GM18520 (cell line): ENCODE data around the gene F13A1.

Source experiments
- ATAC-seq: cut with Tn5 transposase; IDR thresholded peaks from one replicate; pipeline ENCODE4 v1.9.1; 2021; ENCODE audit not compliant: unreplicated experiment

Gene F13A1

GRCh38 chr6:6244624-6245023, 75.8 kb downstream of the F13A1 start:
- ATAC-seq, result no peak

DNA sequence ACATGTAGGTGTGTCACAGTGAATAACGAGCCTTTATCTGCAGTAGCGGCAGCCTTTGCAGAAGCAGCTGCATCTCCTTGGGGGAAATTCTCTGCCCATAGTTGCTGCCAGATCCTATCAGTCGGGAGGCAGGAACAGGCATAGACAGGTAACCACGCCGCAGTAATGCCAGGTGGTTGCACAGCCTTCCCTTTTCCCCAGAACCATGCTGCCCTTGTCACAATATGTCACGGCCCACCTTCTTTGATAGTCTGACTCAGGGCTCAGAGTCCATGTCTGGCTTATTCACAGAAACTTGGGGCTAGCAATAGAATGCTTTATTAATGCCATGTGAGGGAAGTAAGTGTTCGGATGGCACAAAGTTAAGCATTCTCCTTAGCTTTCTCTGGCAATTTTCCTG, 76.6 kb downstream of the F13A1 start:
- no peak for ATAC-seq

GRCh38 chr6:6239598-6240581, 80.6 kb downstream of the F13A1 start:
- ATAC-seq, result no peak

DNA sequence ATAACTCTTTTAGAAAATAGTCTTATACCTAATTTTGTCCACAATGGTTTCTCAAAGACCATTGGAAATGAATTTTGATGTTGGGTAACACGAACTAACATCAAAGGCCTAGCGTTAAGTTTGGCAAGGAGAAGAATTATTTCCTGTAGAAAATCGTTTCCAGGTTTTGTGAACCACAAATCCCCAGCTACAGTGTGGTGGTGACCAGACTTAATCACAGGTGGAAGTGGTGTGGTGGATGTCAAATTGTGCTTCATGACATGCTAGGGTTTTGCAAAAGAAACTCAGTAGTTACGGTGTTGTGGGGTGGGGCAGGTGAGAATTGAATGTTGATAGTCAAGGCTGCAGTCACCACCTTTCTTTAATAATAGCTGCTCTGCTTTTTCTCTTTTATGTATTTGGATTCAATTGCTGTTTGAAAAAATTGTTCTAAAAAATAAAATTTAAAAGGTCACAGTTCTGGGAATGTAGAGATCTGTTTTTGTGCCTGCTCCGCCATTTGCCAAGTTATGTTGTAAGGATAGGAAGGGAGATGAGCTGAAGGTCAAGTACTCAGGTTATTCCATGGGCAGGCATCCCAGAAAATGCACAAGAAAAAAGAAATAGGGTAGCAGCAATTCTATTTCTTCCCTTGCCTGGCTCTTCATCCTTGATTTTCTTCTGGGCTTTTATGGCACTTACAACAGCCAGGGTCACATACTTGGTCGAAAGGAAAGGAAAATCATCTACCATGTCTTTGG, 83.6 kb downstream of the F13A1 start:
- ATAC-seq, result no peak

DNA sequence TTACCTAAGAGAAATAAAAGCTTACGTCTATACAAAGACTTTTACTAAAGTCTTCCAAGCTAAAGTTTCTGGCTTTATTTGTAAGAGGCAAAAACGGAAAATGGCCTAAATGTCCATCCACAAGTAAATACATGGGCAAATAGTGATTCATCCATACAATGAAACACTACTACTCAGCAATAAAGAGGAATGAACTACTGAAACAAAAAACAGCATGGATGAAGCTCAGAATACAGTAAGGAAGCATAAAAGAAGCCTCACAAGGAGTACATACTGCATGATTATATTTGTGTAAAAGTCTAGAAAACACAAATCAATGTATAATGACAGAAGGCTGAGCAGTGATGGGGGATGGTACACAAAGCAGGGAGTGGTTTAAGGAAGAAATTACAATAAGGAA, 84.7 kb downstream of the F13A1 start:
- no peak for ATAC-seq

DNA sequence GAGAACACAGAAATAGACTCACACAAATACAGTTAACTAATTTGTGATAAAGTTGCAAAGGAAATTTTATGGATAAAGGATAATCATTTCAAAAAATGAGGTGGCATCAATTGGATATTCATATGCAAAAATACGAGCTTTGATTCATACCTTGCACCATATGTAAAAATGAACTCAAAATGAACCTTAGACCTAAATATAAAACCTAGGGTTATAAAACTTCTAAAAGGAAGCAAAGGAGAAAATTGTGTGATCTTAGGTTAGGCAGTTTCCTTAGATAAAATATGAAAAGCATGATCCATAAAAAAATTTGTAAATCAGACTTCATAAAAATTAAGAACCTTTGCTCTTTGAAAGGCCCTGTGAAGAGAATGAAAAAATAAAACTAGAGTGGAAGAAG, 85.5 kb downstream of the F13A1 start:
- no peak for ATAC-seq

GRCh38 chr6:6230286-6230685, 90.2 kb downstream of the F13A1 start:
- ATAC-seq, result no peak

- no peak for ATAC-seq
These were observed 92.6 kb downstream of the F13A1 start for GRCh38 chr6:6227896-6228295.

DNA sequence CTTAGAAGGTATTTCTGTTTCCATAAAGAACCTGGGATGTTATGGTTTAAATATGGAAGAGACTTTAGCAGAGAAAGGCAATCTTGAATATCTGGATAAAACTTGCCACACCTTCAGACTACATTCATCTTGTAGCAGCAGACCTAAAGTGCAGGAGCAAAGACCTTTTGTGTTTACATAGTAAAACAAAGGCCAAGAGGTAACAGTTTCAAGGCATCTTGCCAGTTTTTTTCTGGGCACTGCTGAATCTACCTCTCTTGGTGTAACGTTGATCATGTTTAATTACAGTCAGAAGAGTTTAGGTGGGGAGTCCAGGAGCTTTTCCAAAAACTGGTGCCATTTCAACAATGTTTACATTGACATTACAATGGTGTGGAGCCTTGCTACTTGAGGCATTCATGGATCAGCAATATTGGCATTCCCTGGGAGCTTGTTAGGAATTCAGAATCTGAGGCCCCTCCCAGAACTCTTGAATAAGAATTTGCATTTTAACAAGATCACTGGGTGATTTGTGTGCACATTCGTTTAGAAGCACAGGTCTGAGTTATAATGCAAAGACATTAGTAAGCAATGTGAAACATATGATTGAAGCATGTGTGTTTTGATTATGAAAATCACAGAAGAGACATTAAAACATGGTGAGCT, 94.5 kb downstream of the F13A1 start:
- ATAC-seq, result no peak

GRCh38 chr6:6224933-6225486, 95.5 kb downstream of the F13A1 start:
- ATAC-seq, result no peak

GRCh38 chr6:6221787-6222535, 98.5 kb downstream of the F13A1 start:
- ATAC-seq, result no peak

GRCh38 chr6:6220718-6221117, 99.7 kb downstream of the F13A1 start:
- no peak for ATAC-seq

DNA sequence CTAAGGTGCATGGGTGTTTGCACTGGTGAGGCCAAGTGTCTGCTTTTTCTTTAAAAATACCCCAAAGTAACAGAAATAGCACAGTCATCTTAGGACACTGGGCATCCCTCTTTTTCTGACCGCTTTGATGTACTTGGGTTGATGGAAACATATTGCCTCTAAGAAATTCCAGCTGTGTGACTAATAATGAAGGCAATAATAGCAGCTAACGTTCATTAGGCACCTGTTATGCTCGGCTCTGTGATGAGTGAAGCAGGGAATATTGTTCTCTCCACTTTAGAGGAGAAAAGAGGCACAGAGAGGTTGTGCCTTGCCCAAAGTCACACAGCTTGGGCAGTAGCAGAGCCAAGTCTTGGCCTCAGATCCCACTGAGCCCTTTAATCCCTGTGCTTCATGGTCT, 100.7 kb downstream of the F13A1 start:
- ATAC-seq, result no peak

DNA sequence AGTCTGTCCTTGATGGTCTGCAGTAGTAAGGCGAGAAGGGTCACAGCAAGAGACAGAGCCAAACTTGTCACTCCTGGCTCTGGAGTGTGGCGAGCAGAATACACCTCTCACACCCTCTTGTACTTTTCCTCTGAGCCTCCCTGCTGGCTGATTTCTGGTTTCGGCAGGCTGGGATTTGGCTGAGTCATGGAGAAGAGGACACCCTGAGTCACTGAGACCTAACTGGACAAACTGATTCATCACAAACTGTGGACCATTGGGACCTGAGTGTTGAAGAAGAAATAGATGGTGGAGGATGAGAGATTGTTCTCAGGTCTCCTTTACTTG, 101.7 kb downstream of the F13A1 start:
- no peak for ATAC-seq

- no peak for ATAC-seq
These were observed 102.4 kb downstream of the F13A1 start for GRCh38 chr6:6217855-6218758.

DNA sequence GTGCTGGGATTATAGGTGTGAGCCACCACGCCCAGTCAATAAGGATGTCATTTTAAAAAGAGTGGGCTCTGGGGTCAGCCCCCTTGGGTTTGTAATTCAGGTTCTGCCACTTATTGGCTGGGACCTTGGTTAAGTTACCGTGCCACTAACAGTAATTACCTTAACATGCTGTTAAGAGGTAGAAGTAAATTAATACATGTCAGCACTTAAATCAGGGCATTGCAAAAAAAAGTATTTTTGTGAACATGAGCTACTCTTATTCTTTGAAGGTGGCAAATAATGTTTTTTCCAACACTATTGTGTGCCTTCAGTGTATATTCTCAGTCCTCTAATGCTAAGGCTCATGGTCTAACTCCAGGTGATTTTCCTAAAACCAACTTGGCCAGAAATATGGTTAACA, 109.5 kb downstream of the F13A1 start:
- no peak for ATAC-seq

GRCh38 chr6:6202886-6203285, 117.6 kb downstream of the F13A1 start:
- no peak for ATAC-seq

- no peak for ATAC-seq
These were observed 119.3 kb downstream of the F13A1 start for GRCh38 chr6:6201200-6201599.

- ATAC-seq, result no peak
These were observed 120.8 kb downstream of the F13A1 start for GRCh38 chr6:6199678-6200077.

- ATAC-seq, result no peak
These were observed 123.7 kb downstream of the F13A1 start for GRCh38 chr6:6196762-6197161.
